H1 (cell line): ENCODE measurements around the gene SCYGR7. TPM values are rescaled to one million over a fixed set of nuclear protein-coding genes. Genes with fewer than 3 reads are reported as not detected.

Experiments
- CHD2 ChIP-seq: IDR thresholded peaks from 2 replicates; pipeline ENCODE4 v1.6.1; 2012; ENCODE audit warnings: low read length, improper control_type of control experiment
- polyA plus RNA-seq, 7 experiments: library from polyadenylated mRNA; depleted of rRNA in 3 of 7; stranded (reverse) in 5 of 7; unstranded in 2 of 7; fragments of >200 nt in 5 of 7; fragments of 200-250 nt in 2 of 7; gene quantifications; 1 replicate in 5 of 7; 2 replicates in 1 of 7; 4 replicates in 1 of 7; pipeline versions ENCODE4 v1.2.1 to v1.2.3, GENCODE V29; 2011 to 2013; ENCODE audit warnings: missing spikeins in 2 of 7, mixed read lengths in 2 of 7
- total RNA-seq: library from RNA; stranded (reverse); fragmentation: NEBNext Ultra II Directional; extraction: Animal tissue kit (Norgen Biotek cat#: 25700); gene quantifications from 2 replicates; pipeline ENCODE4 v1.2.1, GENCODE V29; 2021

The SCYGR7 gene
- total and polyA plus RNA-seq, 2 of the 8 experiments (the other 6 are each of a cell fraction or from before 2014, with no cell fraction given) = not detected

- TF ChIP-seq CHD2 = no peak
Measured at GRCh38 chr2:227713291-227713690, 14.8 kb upstream of the SCYGR7 start (continued).
